K562 (cell line): ENCODE results near the gene LAMB2. TPM values are rescaled to one million over a fixed set of nuclear protein-coding genes. Genes with fewer than 3 reads are reported as not detected.
A peak's percentile ranks its signal among the peaks of the same experiment; 100 is the strongest.

Source experiments
- ATAC-seq: fragments of 200-7000 bp; cut with Tn5 transposase; 3 replicates; pipeline ENCODE4 v1.9.1; 2020; ENCODE audit warnings: moderate library complexity
- BruUV-seq: library from RNA; stranded (reverse); fragments of 400-500 nt; replicated peaks from 2 replicates; lab custom pipeline; 2021; lab: Mats Ljungman, UMichigan
- CTCF ChIA-PET: fragments of 300-600 bp; formaldehyde crosslinking; extraction: SDS; loops from one replicate; lab custom pipeline; 2021; ENCODE audit warnings: low intra/inter-chr PET ratio; lab: Yijun Ruan, JAX
- POLR2A ChIA-PET: fragments of 300-600, 350-650 bp; sonication (Branson Sonifier 250); formaldehyde crosslinking; extraction: SDS; loops from one replicate; lab custom pipeline; 2021; ENCODE audit warnings: antibody characterized with exemption, inconsistent platforms; lab: Yijun Ruan, JAX
- DNase-seq, 4 experiments: peaks; one replicate each; pipeline versions ENCODE4 v3.0.0 to v3.0.0-alpha.2; 2011 to 2018; ENCODE audit warnings: low spot score in 3 of 4, mixed read lengths in 3 of 4; ENCODE audit errors: extremely low read depth in 1 of 4
- FAIRE-seq: peaks from 2 replicates; lab custom pipeline; 2011; peaks lifted over from hg19 to GRCh38; lab: Jason Lieb, UNC
- H2AFZ ChIP-seq: 2 replicates; pipeline ENCODE4 v1.6.0; 2011; ENCODE audit warnings: low read depth, low read length, control low read depth, inconsistent platforms
- H3K27ac ChIP-seq: fragments of 200-600 bp; 3 replicates; pipeline ENCODE4 v1.8.0; 2011; ENCODE audit warnings: low read depth, mild to moderate bottlenecking, control low read depth, inconsistent platforms, low read length, moderate library complexity, mixed read lengths; ENCODE audit errors: extremely low read depth
- H3K27me3 ChIP-seq, 2 experiments: fragments of 300-600 bp in 1 of 2; 2 replicates in 1 of 2; 3 replicates in 1 of 2; pipeline versions ENCODE4 v1.6.0 to v1.8.0; 2011; ENCODE audit warnings: inconsistent platforms in 2 of 2, low read length in 2 of 2, mild to moderate bottlenecking in 1 of 2, mixed read lengths in 1 of 2, moderate library complexity in 1 of 2; ENCODE audit not compliant: control insufficient read depth in 2 of 2, insufficient read depth in 2 of 2
- H3K36me3 ChIP-seq: fragments of 300-600 bp; 3 replicates; pipeline ENCODE4 v1.8.0; 2011; ENCODE audit warnings: mild to moderate bottlenecking, low read length, inconsistent platforms; ENCODE audit not compliant: control insufficient read depth, insufficient read depth
- H3K4me1 ChIP-seq, 2 experiments: fragments of 200-600 bp in 1 of 2; replicated peaks in 1 of 2; 2 replicates in 1 of 2; 3 replicates in 1 of 2; pipeline versions ENCODE4 v1.5.1 to v1.8.0; 2011; ENCODE audit warnings: inconsistent platforms in 2 of 2, low read length in 2 of 2, mild to moderate bottlenecking in 1 of 2, mixed read lengths in 1 of 2, moderate library complexity in 1 of 2; ENCODE audit not compliant: control insufficient read depth in 2 of 2, insufficient read depth in 2 of 2
- H3K4me2 ChIP-seq: 2 replicates; pipeline ENCODE4 v1.6.1; 2011; ENCODE audit warnings: low read length, control low read depth, inconsistent platforms, mixed read lengths; ENCODE audit not compliant: insufficient read depth
- H3K4me3 ChIP-seq: fragments of 200-600 bp; sonication (generic), shearing (Covaris generic); 2 replicates; pipeline ENCODE4 v1.5.1; 2016; ENCODE audit warnings: control low read depth, inconsistent platforms
- H3K79me2 ChIP-seq: fragments of 200-600 bp; 3 replicates; pipeline ENCODE4 v1.8.0; 2011; ENCODE audit warnings: low read length, inconsistent platforms; ENCODE audit not compliant: control insufficient read depth, insufficient read depth
- H3K9ac ChIP-seq, 2 experiments: 2 replicates each; pipeline versions ENCODE4 v1.6.0 to v1.6.1; 2011; ENCODE audit warnings: low read depth in 2 of 2, low read length in 2 of 2, control low read depth in 1 of 2, inconsistent platforms in 1 of 2, mild to moderate bottlenecking in 1 of 2, mixed read lengths in 1 of 2; ENCODE audit not compliant: insufficient read depth in 1 of 2
- H3K9me1 ChIP-seq: one replicate; pipeline ENCODE4 v1.6.0; 2011; ENCODE audit warnings: inconsistent platforms, mild to moderate bottlenecking, low read length, moderate library complexity; ENCODE audit not compliant: control insufficient read depth, insufficient read depth
- H3K9me3 ChIP-seq: replicated peaks from 2 replicates; pipeline ENCODE4 v1.5.1; 2011; ENCODE audit warnings: low read depth, low read length, inconsistent platforms; ENCODE audit not compliant: control insufficient read depth, insufficient read depth
- H4K20me1 ChIP-seq: replicated peaks from 2 replicates; pipeline ENCODE4 v1.6.1; 2011; ENCODE audit warnings: low read length, inconsistent platforms, mixed read lengths; ENCODE audit not compliant: control insufficient read depth, insufficient read depth
- ARID2 ChIP-seq: fragments of 450-650 bp; IDR thresholded peaks from 2 replicates; pipeline ENCODE4 v1.6.1; 2017; ENCODE audit warnings: antibody characterized with exemption, mild to moderate bottlenecking
- HNRNPL ChIP-seq: fragments of 200-400 bp; formaldehyde crosslinking; IDR thresholded peaks from 2 replicates; pipeline ENCODE4 v1.6.1; 2017; ENCODE audit warnings: low read depth, mild to moderate bottlenecking, low read length
- NR4A1 ChIP-seq, 2 experiments: fragments of 250-450 bp in 1 of 2; fragments of 450-650 bp in 1 of 2; sonication (Bioruptor Pico) in 1 of 2; IDR thresholded peaks; 2 replicates each; pipeline versions ENCODE4 v1.4.0 to v1.6.1; 2016 to 2020; ENCODE audit warnings: mild to moderate bottlenecking in 2 of 2, missing compliant biosample characterization in 1 of 2, missing genetic modification characterization in 1 of 2, moderate library complexity in 1 of 2
- RBFOX2 ChIP-seq: fragments of 200-400 bp; formaldehyde crosslinking; IDR thresholded peaks from 2 replicates; pipeline ENCODE4 v1.6.1; 2017; ENCODE audit warnings: low read depth, mild to moderate bottlenecking, low read length, moderate library complexity
- ZNF592 ChIP-seq: fragments of 450-650 bp; IDR thresholded peaks from 2 replicates; pipeline ENCODE4 v1.6.1; 2017; ENCODE audit warnings: antibody characterized with exemption, mild to moderate bottlenecking
- WGBS: fragments of 100-300 bp; shearing (Covaris generic); methylation state at CpG from one replicate; pipeline ENCODE4 v1.1.6; 2016; ENCODE audit warnings: low coverage, mixed read lengths; ENCODE audit not compliant: insufficient coverage; ENCODE audit errors: missing lambda C conversion rate; 5-methylcytosine and 5-hydroxymethylcytosine counted together
- in situ Hi-C: fragments of 300-500 bp; cut with MboI; formaldehyde crosslinking; loops from 4 replicates; pipeline ENCODE4 v1.15.0; 2018; ENCODE audit warnings: inconsistent platforms, mixed read lengths
- intact Hi-C: fragments of 100-400 bp; cut with micrococcal nuclease; formaldehyde crosslinking; loops from 2 replicates; pipeline ENCODE4 v1.14.2; 2022
- polyA plus RNA-seq, 8 experiments: library from polyadenylated mRNA; depleted of rRNA in 4 of 8; stranded (reverse) in 5 of 8; unstranded in 3 of 8; fragments of >200 nt; fragmentation: Nextera tagmentation in 2 of 8; fragmentation: Illumina TruSeq in 1 of 8; extraction: Ambion mirVana in 2 of 8; extraction: Trizol in 1 of 8; gene quantifications; 2 replicates each; pipeline versions ENCODE4 v1.2.1 to v1.2.3, GENCODE V29; 2011 to 2014; ENCODE audit warnings: inconsistent platforms in 1 of 8, missing spikeins in 1 of 8
- total RNA-seq, 7 experiments: library from RNA; depleted of rRNA in 6 of 7; stranded (reverse); fragments of >200 nt in 6 of 7; fragmentation: Illumina TruSeq in 2 of 7; extraction: Trizol in 2 of 7; gene quantifications; 2 replicates each; pipeline versions ENCODE4 v1.2.1 to v1.2.3, GENCODE V29; 2011 to 2021; ENCODE audit warnings: low replicate concordance in 1 of 7

The LAMB2 gene
- total and polyA plus RNA-seq, 9 of the 15 experiments (the other 6 are each of a cell fraction or from before 2014, with no cell fraction given), result 1.4 to 26.0 (median 16.2) TPM

- no peaks in the 10 kb centered on the region for H3K27me3 ChIP-seq
- POLR2A ChIA-PET, result interaction anchor here (0.6 kb wide), 4 partner anchors 19 to 277 kb away, joined by 3 to 4 read pairs (median 3); no protein-coding TSS in a partner anchor
- no peaks in the 10 kb centered on the region for H3K9me3 ChIP-seq
- peaks cover 25% of the 10 kb centered on the region for H3K79me2 ChIP-seq
- TF ChIP-seq ARID2 (no peak), HNRNPL (0 out of 2 replicates have a peak, but pooled peaks have one; percentile 40), RBFOX2 (peak; percentile 59), ZNF592 (0 out of 2 replicates have a peak, but pooled peaks have one; percentile 38), NR4A1 (CRISPR knock-in tag; IDR thresholded peaks at IDR 0.05) (no peak), NR4A1 (tag; IDR thresholded peaks at IDR 0.05) (0 out of 2 replicates have a peak, but pooled peaks have one; percentile 23)
- TF ChIP-seq, all 486 proteins: peak for 4
- in situ Hi-C loops (loop anchor here (25.0 kb wide), 1 partner anchor 265 kb away; the partner anchor contains the start of gene NICN1), intact Hi-C loops (loop anchor here (5.0 kb wide), 4 partner anchors 65 to 275 kb away; partner anchors contain the start of genes C3orf62 and USP4)
- peaks cover 3% of the 10 kb centered on the region for H3K9me1 ChIP-seq
- H3K9ac ChIP-seq, result peak overlapping the region; percentile 67 to 88
- peak overlapping the region; percentile 84 for H3K4me2 ChIP-seq
- peak overlapping the region; percentile 72 for H3K4me3 ChIP-seq
- H2AFZ ChIP-seq, result no peak overlapping the region
- CTCF ChIA-PET, result no interaction called here
- no peak for DNase-seq
- H3K36me3 ChIP-seq, result peaks cover 16% of the 10 kb centered on the region
- BruUV-seq, result no TSS peak
- 63% methylated on average over 4 of the region's 7 CpGs for WGBS
- no peak for FAIRE-seq
- H4K20me1 ChIP-seq, result no peaks in the 10 kb centered on the region; the same call in 1 of the 2 replicates
- no peak for ATAC-seq
- peaks cover 33 to 55% of the 10 kb centered on the region in 2 experiments for H3K4me1 ChIP-seq
- peak overlapping the region; percentile 1; the same call in 2 of the 3 replicates for H3K27ac ChIP-seq
Measured at GRCh38 chr3:49172551-49173041, 39.7 kb upstream of the LAMB2 start.
